ENCODE data around the gene PLD4. TPM values are rescaled to one million over a fixed set of nuclear protein-coding genes. Genes with fewer than 3 reads are reported as not detected.

Gene PLD4
- total RNA-seq, 4 donors from 2014 or later: under 0.01 to 0.42 (median 0.31) TPM; not detected in 1

- Histone ChIP-seq H3K36me3 (no peaks in the 10 kb centered on the region), H3K27me3 (no peaks in the 10 kb centered on the region), H3K9me3 (peaks cover 0 to 9% (median 0%) of the 10 kb centered on the region in 3 donors), H3K4me3 (no peak overlapping the region), H3K4me1 (peaks cover 0 to 14% (median 9%) of the 10 kb centered on the region in 3 donors), H3K27ac (no peak overlapping the region)
- TF ChIP-seq CTCF (IDR thresholded peaks at IDR 0.05) (no peak), POLR2A (IDR thresholded peaks at IDR 0.05) (no peak), EP300 (IDR thresholded peaks at IDR 0.05) (no peak), POLR2AphosphoS5 (IDR thresholded peaks at IDR 0.05) (no peak)
- 80% methylated on average over 1 of the region's 8 CpGs; no CpG with 5 or more reads in 1 of the 2 donors for WGBS, 2 donors (ENCODE audit: low coverage in 1 of 2)
- no peak for ATAC-seq
These were observed 3.2 kb downstream of the PLD4 start for GRCh38 chr14:104927901-104928300.

- 60% methylated on average over 1 of the region's 17 CpGs; no CpG with 5 or more reads in 1 of the 2 donors for whole genome bisulfite sequencing, 2 donors (ENCODE audit: low coverage in 1 of 2)
These were observed 3.9 kb downstream of the PLD4 start for GRCh38 chr14:104928391-104929133.

GRCh38 chr14:104929268-104930230, 4.9 kb downstream of the PLD4 start:
- peaks cover 0 to 25% (median 13%) of the 10 kb centered on the region in 3 donors for H3K4me1 ChIP-seq
- peaks cover 0 to 2% (median 0%) of the 10 kb centered on the region in 3 donors for H3K9me3 ChIP-seq
- no peak for ATAC-seq
- TF ChIP-seq POLR2A (IDR thresholded peaks at IDR 0.05) (no peak), EP300 (IDR thresholded peaks at IDR 0.05) (no peak), CTCF (IDR thresholded peaks at IDR 0.05) (no peak), POLR2AphosphoS5 (IDR thresholded peaks at IDR 0.05) (no peak)
- no peak overlapping the region for H3K27ac ChIP-seq
- H3K4me3 ChIP-seq: no peak overlapping the region
- no peaks in the 10 kb centered on the region for H3K27me3 ChIP-seq
- WGBS, 2 donors (ENCODE audit: low coverage in 1 of 2): 50% methylated on average over 1 of the region's 15 CpGs; no CpG with 5 or more reads in 1 of the 2 donors
- H3K36me3 ChIP-seq: no peaks in the 10 kb centered on the region

More at GRCh38 chr14:104928391-104929133, 3.9 kb downstream of the PLD4 start:
- Histone ChIP-seq H3K27me3 (no peaks in the 10 kb centered on the region), H3K36me3 (no peaks in the 10 kb centered on the region), H3K27ac (no peak overlapping the region), H3K4me3 (no peak overlapping the region), H3K4me1 (peaks cover 0 to 17% (median 9%) of the 10 kb centered on the region in 3 donors), H3K9me3 (peaks cover 0 to 9% (median 0%) of the 10 kb centered on the region in 3 donors)
- no peak for TF ChIP-seq CTCF (IDR thresholded peaks at IDR 0.05)
- ATAC-seq: no peak

- no peak overlapping the region for H3K4me3 ChIP-seq
- WGBS, 2 donors (ENCODE audit: low coverage in 1 of 2): 86 to 87% methylated on average over 2 to 5 of the region's 10 CpGs
- no peaks in the 10 kb centered on the region for H3K27me3 ChIP-seq
- H3K27ac ChIP-seq: no peak overlapping the region
- no peaks in the 10 kb centered on the region for H3K9me3 ChIP-seq
- TF ChIP-seq POLR2AphosphoS5 (IDR thresholded peaks at IDR 0.05): no peak
- TF ChIP-seq EP300 (IDR thresholded peaks at IDR 0.05): no peak
- no peak for TF ChIP-seq POLR2A (IDR thresholded peaks at IDR 0.05)
- no peak for TF ChIP-seq CTCF (IDR thresholded peaks at IDR 0.05)
- no peak for ATAC-seq
- no peaks in the 10 kb centered on the region for H3K36me3 ChIP-seq
- H3K4me1 ChIP-seq: peaks cover 0 to 30% (median 13%) of the 10 kb centered on the region in 3 donors
These were observed 6.0 kb downstream of the PLD4 start for GRCh38 chr14:104930526-104931303.

All from gastroesophageal sphincter (tissue), 4 donors.